GM12864 (cell line): ENCODE measurements around the gene ADGRG1.

Source experiments
- DNase-seq: peaks from one replicate; pipeline ENCODE4 v3.0.0-alpha.2; 2011; ENCODE audit warnings: low read depth
- H3K4me3 ChIP-seq: 2 replicates; pipeline ENCODE4 v1.5.1; 2011; ENCODE audit warnings: mild to moderate bottlenecking, low read depth, low read length, control low read depth
- CTCF ChIP-seq: IDR thresholded peaks from 2 replicates; pipeline ENCODE4 v1.5.1; 2011; ENCODE audit warnings: low read depth, mild to moderate bottlenecking, moderate library complexity, low read length, control low read depth, inconsistent platforms; ENCODE audit errors: missing control alignments

The ADGRG1 gene

GRCh38 chr16:57694231-57694724 is 65.8 kb downstream of the ADGRG1 start:
- no peak for TF ChIP-seq CTCF
- no peak overlapping the region for H3K4me3 ChIP-seq
- DNase-seq, result no peak

GRCh38 chr16:57694725-57695679 is 66.6 kb downstream of the ADGRG1 start, which contains the start of gene DRC7:
DRC7 (plus strand) TSS chr16:57694806; CDS start chr16:57697950, 3,144 bp downstream.
- DNase-seq, result no peak
- no peak within 1 kb of the TSS for H3K4me3 ChIP-seq

GRCh38 chr16:57695680-57696069 is 67.2 kb downstream of the ADGRG1 start:
- no peak for DNase-seq
- H3K4me3 ChIP-seq, result no peak overlapping the region
- TF ChIP-seq CTCF, result no peak

More at GRCh38 chr16:57694725-57695679, 66.6 kb downstream of the ADGRG1 start, which contains the start of gene DRC7:
- TF ChIP-seq CTCF, result no peak

DNA sequence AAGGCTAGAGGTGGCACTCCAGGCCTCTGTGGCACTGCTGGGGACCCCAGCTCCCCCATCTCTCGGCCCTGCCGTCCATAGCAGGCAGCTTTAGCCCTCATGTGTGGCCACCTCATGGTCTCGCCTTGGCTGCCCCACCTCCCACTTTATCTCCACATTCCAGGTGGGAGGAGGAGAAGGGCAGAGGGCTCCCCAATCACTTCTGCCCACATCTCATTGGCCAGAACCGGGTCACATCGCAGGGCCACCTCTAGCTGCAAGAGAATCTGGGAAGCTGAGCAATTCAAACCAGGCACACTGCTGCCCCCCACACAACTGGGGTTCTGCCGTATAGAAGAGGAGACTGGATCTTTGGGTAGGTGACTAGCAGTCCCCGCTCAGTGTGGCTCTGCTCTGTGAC is 67.8 kb downstream of the ADGRG1 start:
- TF ChIP-seq CTCF, result no peak
- H3K4me3 ChIP-seq, result no peak overlapping the region
- DNase-seq, result no peak

DNA sequence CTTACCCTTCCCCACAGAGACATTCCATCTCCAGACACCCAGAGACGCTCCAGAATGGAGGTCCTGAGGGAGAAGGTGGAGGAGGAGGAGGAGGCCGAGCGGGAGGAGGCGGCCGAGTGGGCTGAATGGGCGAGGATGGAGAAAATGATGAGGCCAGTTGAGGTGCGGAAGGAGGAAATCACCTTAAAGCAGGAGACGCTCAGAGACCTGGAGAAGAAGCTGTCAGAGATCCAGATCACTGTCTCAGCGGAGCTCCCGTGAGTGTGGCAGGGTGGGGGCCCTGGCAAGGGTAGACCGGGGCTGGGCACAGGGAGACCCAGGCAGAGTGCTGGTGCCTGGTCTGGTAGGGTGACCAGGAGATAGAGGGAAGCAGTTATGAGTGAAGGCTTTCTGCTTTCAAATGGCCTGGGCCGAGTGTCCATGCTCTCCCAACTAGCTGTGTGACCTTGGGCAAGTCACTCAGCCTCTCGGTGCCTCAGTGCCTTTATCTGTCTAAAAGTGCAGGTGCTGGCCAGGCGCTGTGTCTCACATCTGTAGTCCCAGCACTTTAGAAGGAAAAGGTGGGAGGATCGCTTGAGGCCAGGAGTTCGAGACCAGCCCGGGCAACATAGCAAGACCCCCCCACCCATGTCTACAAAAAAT is 69.6 kb downstream of the ADGRG1 start:
- no peak for TF ChIP-seq CTCF
- H3K4me3 ChIP-seq, result no peak overlapping the region
- no peak for DNase-seq

DNA sequence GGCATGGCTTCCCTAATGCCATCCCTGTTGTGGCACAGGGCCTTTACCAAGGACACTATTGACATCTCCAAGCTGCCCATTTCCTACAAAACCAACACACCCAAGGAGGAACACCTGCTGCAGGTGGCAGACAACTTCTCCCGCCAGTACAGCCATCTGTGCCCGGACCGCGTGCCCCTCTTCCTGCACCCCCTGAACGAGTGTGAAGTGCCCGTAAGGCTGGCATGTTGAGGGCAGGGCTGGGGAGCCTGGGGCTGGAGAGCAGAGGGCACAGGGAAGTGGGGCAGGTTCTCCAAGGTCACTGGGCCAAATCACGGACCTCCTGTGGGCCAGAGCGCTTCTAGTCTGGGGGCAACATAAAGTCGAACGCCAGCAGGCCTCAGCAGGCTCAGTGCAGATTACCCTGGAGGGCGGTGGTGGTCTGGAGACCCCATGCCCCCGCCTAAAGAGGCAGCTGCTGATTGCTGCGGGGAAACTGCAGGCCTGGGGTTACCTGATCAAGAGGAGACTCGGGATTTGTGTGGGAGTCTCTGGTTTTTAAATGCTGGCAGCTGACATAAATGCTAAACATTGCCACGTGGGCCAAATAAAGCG is 70.5 kb downstream of the ADGRG1 start:
- H3K4me3 ChIP-seq, result no peak overlapping the region
- no peak for DNase-seq
- TF ChIP-seq CTCF, result no peak
